ENCODE data around the gene FAM193B. TPM values are rescaled to one million over a fixed set of nuclear protein-coding genes. Genes with fewer than 3 reads are reported as not detected.

Gene FAM193B
- total and polyA plus RNA-seq, 2 of the 13 experiments (the other 11 are each of a cell fraction or from before 2014, with no cell fraction given), result 21.2 to 40.9 TPM

GRCh38 chr5:177557041-177557647 is 2.8 kb upstream of the FAM193B start (continued):
- TF ChIP-seq, protein P1, sequence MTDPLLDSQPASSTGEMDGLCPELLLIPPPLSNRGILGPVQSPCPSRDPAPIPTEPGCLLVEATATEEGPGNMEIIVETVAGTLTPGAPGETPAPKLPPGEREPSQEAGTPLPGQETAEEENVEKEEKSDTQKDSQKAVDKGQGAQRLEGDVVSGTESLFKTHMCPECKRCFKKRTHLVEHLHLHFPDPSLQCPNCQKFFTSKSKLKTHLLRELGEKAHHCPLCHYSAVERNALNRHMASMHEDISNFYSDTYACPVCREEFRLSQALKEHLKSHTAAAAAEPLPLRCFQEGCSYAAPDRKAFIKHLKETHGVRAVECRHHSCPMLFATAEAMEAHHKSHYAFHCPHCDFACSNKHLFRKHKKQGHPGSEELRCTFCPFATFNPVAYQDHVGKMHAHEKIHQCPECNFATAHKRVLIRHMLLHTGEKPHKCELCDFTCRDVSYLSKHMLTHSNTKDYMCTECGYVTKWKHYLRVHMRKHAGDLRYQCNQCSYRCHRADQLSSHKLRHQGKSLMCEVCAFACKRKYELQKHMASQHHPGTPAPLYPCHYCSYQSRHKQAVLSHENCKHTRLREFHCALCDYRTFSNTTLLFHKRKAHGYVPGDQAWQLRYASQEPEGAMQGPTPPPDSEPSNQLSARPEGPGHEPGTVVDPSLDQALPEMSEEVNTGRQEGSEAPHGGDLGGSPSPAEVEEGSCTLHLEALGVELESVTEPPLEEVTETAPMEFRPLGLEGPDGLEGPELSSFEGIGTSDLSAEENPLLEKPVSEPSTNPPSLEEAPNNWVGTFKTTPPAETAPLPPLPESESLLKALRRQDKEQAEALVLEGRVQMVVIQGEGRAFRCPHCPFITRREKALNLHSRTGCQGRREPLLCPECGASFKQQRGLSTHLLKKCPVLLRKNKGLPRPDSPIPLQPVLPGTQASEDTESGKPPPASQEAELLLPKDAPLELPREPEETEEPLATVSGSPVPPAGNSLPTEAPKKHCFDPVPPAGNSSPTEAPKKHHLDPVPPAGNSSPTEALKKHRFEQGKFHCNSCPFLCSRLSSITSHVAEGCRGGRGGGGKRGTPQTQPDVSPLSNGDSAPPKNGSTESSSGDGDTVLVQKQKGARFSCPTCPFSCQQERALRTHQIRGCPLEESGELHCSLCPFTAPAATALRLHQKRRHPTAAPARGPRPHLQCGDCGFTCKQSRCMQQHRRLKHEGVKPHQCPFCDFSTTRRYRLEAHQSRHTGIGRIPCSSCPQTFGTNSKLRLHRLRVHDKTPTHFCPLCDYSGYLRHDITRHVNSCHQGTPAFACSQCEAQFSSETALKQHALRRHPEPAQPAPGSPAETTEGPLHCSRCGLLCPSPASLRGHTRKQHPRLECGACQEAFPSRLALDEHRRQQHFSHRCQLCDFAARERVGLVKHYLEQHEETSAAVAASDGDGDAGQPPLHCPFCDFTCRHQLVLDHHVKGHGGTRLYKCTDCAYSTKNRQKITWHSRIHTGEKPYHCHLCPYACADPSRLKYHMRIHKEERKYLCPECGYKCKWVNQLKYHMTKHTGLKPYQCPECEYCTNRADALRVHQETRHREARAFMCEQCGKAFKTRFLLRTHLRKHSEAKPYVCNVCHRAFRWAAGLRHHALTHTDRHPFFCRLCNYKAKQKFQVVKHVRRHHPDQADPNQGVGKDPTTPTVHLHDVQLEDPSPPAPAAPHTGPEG (CRISPR knock-in tag; IDR thresholded peaks at IDR 0.05), result peak; percentile 45; the same call in 1 of the 2 replicates
- TF ChIP-seq, protein P2, sequence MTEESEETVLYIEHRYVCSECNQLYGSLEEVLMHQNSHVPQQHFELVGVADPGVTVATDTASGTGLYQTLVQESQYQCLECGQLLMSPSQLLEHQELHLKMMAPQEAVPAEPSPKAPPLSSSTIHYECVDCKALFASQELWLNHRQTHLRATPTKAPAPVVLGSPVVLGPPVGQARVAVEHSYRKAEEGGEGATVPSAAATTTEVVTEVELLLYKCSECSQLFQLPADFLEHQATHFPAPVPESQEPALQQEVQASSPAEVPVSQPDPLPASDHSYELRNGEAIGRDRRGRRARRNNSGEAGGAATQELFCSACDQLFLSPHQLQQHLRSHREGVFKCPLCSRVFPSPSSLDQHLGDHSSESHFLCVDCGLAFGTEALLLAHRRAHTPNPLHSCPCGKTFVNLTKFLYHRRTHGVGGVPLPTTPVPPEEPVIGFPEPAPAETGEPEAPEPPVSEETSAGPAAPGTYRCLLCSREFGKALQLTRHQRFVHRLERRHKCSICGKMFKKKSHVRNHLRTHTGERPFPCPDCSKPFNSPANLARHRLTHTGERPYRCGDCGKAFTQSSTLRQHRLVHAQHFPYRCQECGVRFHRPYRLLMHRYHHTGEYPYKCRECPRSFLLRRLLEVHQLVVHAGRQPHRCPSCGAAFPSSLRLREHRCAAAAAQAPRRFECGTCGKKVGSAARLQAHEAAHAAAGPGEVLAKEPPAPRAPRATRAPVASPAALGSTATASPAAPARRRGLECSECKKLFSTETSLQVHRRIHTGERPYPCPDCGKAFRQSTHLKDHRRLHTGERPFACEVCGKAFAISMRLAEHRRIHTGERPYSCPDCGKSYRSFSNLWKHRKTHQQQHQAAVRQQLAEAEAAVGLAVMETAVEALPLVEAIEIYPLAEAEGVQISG (CRISPR knock-in tag; IDR thresholded peaks at IDR 0.05), result 0 out of 2 replicates have a peak, but pooled peaks have one; percentile 25
- TF ChIP-seq ZFX (CRISPR knock-in tag; IDR thresholded peaks at IDR 0.05; ENCODE audit: low read depth), result peak; percentile 29; the same call in 1 of the 2 replicates
- no peak for TF ChIP-seq ZNF773 (CRISPR knock-in tag; IDR thresholded peaks at IDR 0.05; ENCODE audit: borderline replicate concordance)
- TF ChIP-seq NCOR1 (IDR thresholded peaks at IDR 0.05; ENCODE audit: borderline replicate concordance, low read length), result 0 out of 2 replicates have a peak, but pooled peaks have one; percentile 30
- TF ChIP-seq, protein P3, sequence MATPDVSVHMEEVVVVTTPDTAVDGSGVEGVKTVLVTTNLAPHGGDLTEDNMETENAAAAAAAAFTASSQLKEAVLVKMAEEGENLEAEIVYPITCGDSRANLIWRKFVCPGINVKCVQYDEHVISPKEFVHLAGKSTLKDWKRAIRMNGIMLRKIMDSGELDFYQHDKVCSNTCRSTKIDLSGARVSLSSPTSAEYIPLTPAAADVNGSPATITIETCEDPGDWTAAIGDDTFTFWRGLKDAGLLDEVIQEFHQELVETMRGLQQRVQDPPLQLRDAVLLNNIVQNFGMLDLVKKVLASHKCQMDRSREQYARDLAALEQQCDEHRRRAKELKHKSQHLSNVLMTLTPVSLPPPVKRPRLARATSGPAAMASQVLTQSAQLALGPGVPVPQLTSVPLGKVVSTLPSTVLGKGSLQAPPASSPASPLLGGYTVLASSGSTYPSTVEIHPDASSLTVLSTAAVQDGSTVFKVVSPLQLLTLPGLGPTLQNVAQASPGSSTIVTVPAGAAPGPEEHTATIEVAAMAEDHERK (CRISPR knock-in tag; IDR thresholded peaks at IDR 0.05; ENCODE audit: low read depth), result no peak
- peak; percentile 88 for TF ChIP-seq ZNF644 (CRISPR knock-in tag; IDR thresholded peaks at IDR 0.05; ENCODE audit: low read depth)
- no peak for TF ChIP-seq ZNF510 (CRISPR knock-in tag; IDR thresholded peaks at IDR 0.05; ENCODE audit: low read depth)
- 0 out of 2 replicates have a peak, but pooled peaks have one; percentile 41 for TF ChIP-seq ZMYM4 (CRISPR knock-in tag; IDR thresholded peaks at IDR 0.05)
- no peak for TF ChIP-seq TBL1XR1 (IDR thresholded peaks at IDR 0.05; ENCODE audit: borderline replicate concordance, low read length, partially characterized antibody)
- TF ChIP-seq HOXA3 (CRISPR knock-in tag; IDR thresholded peaks at IDR 0.05), result 0 out of 2 replicates have a peak, but pooled peaks have one; percentile 5
- TF ChIP-seq, protein P4, sequence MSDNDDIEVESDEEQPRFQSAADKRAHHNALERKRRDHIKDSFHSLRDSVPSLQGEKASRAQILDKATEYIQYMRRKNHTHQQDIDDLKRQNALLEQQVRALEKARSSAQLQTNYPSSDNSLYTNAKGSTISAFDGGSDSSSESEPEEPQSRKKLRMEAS (IDR thresholded peaks at IDR 0.05), result peak; percentile 12; the same call in 1 of the 2 replicates
- TF ChIP-seq, protein P5, sequence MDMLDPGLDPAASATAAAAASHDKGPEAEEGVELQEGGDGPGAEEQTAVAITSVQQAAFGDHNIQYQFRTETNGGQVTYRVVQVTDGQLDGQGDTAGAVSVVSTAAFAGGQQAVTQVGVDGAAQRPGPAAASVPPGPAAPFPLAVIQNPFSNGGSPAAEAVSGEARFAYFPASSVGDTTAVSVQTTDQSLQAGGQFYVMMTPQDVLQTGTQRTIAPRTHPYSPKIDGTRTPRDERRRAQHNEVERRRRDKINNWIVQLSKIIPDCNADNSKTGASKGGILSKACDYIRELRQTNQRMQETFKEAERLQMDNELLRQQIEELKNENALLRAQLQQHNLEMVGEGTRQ (IDR thresholded peaks at IDR 0.05; ENCODE audit: low read depth, low read length), result peak; percentile 74
- TF ChIP-seq, protein P5 (CRISPR knock-in tag; IDR thresholded peaks at IDR 0.05; ENCODE audit: borderline replicate concordance), result peak; percentile 60; the same call in 1 of the 2 replicates
- no peak for TF ChIP-seq GABPA (IDR thresholded peaks at IDR 0.05; ENCODE audit: low read depth, low read length)
- peak; percentile 29; the same call in 1 of the 2 replicates for TF ChIP-seq GABPA (CRISPR knock-in tag; IDR thresholded peaks at IDR 0.05; ENCODE audit: low read depth)
- TF ChIP-seq ZNF317 (CRISPR knock-in tag; IDR thresholded peaks at IDR 0.05), result peak; percentile 37; the same call in 1 of the 2 replicates
